Tibial nerve (tissue), 4 donors: ENCODE measurements around the gene COL1A2. TPM values are rescaled to one million over a fixed set of nuclear protein-coding genes. Genes with fewer than 3 reads are reported as not detected.

ENCODE experiments used
- DNase-seq, 2 donors: peaks; one replicate each; pipeline ENCODE4 v3.0.0-alpha.2; 2019; ENCODE audit warnings: low spot score in 2 of 2
- H3K27ac ChIP-seq, 4 donors: fragments of 200-600 bp; sonication (generic) in 3 of 4; one replicate each; pipeline ENCODE4 v1.5.1; 2017 to 2019; ENCODE audit warnings: mild to moderate bottlenecking in 1 of 4
- H3K27me3 ChIP-seq, 2 donors: fragments of 200-600 bp; sonication (generic) in 1 of 2; one replicate each; pipeline versions ENCODE4 v1.5.1 to v1.6.0; 2017 to 2019
- H3K36me3 ChIP-seq, 3 donors: fragments of 200-600 bp; sonication (generic); one replicate each; pipeline ENCODE4 v1.5.1; 2018 to 2019
- H3K4me1 ChIP-seq, 4 donors: fragments of 200-600 bp; sonication (generic) in 3 of 4; one replicate each; pipeline ENCODE4 v1.5.1; 2017 to 2019
- H3K4me3 ChIP-seq, 4 donors: fragments of 200-600 bp; sonication (generic) in 3 of 4; one replicate each; pipeline ENCODE4 v1.5.1; 2017 to 2019; ENCODE audit warnings: mild to moderate bottlenecking in 1 of 4, moderate library complexity in 1 of 4
- H3K9me3 ChIP-seq, 4 donors: fragments of 200-600 bp; sonication (generic) in 3 of 4; one replicate each; pipeline ENCODE4 v1.5.1; 2017 to 2019
- CTCF ChIP-seq, 5 experiments: fragments of 200-600 bp in 3 of 5; fragments of 450-650 bp in 2 of 5; sonication (generic) in 3 of 5; IDR thresholded peaks; one replicate each; pipeline ENCODE4 v1.5.1; 2016 to 2019; ENCODE audit warnings: antibody characterized with exemption in 5 of 5, mild to moderate bottlenecking in 3 of 5, moderate library complexity in 2 of 5
- EP300 ChIP-seq, 2 donors: sonication (generic); formaldehyde crosslinking; IDR thresholded peaks; one replicate each; pipeline ENCODE4 v1.6.1; 2017; ENCODE audit warnings: antibody characterized with exemption in 2 of 2, mild to moderate bottlenecking in 1 of 2
- POLR2A ChIP-seq, 2 donors: fragments of 450-650 bp; IDR thresholded peaks; one replicate each; pipeline ENCODE4 v1.6.1; 2017; ENCODE audit warnings: antibody characterized with exemption in 2 of 2, mild to moderate bottlenecking in 2 of 2, moderate library complexity in 2 of 2
- WGBS, 2 donors: methylation state at CpG; one replicate each; pipeline ENCODE4 v1.1.5; 2018; 5-methylcytosine and 5-hydroxymethylcytosine counted together
- total RNA-seq, 4 donors: library from RNA; depleted of rRNA; stranded (reverse); fragments of >200 nt; gene quantifications; one replicate each; pipeline ENCODE4 v1.1.0, GENCODE V29; 2016

Gene COL1A2
- total RNA-seq, 4 donors from 2014 or later: 235 to 747 (median 399) TPM

DNA sequence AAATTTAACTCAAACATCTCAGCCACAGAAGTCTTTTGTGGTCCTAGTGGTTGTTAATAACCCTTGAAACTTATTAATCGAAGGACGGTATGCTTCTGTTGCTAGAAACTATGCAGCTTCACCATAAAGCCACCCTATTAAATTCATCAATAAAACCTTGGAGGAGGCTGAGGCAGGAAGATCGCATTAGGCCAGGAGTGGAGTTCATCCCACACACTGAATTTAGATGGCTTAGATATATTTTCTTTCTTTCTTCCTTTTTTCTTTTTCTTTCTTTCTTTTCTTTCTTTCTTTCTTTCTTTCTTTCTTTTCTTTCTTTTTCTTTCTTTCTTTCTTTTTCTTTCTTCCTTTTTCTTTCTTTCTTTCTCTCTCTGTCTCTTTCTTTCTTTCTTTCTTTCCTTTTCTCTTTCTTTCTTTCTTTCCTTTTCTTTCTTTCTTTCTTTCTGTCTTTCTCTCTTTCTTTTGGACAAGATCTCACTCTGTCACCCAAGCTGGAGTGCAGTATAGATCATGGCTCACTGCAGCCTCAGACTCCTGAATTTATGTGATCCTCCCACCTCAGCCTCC lies 84.0 kb downstream of the COL1A2 start:
- Histone ChIP-seq H3K4me3 (no peak overlapping the region), H3K9me3 (no peaks in the 10 kb centered on the region), H3K4me1 (no peaks in the 10 kb centered on the region), H3K27me3 (no peaks in the 10 kb centered on the region), H3K27ac (no peak overlapping the region), H3K36me3 (no peaks in the 10 kb centered on the region)
- TF ChIP-seq CTCF (IDR thresholded peaks at IDR 0.05): no peak
- TF ChIP-seq POLR2A (IDR thresholded peaks at IDR 0.05): no peak
- no peak for TF ChIP-seq EP300 (IDR thresholded peaks at IDR 0.05)
- WGBS, 2 donors: 78% methylated on average over 3 of the region's 3 CpGs
- no peak for DNase-seq

Other genes with a start within 250 kb of the COL1A2 start
- gene CASD1, start 114.9 kb downstream of the COL1A2 start, total RNA-seq: 10 to 100 TPM; 21.2 to 24.9 (median 21.9) TPM